Cardiac muscle cell (in vitro differentiated cells and primary cell): ENCODE results near the gene ARL15. TPM values are rescaled to one million over a fixed set of nuclear protein-coding genes. Genes with fewer than 3 reads are reported as not detected.

Source experiments
- DNase-seq, 2 donors: peaks; one replicate each; pipeline versions ENCODE4 v3.0.0 to v3.0.0-alpha.2; 2010 to 2017; ENCODE audit warnings: low read depth in 1 of 2, low spot score in 1 of 2
- H3K27ac ChIP-seq: fragments of 200-600 bp; sonication (generic); 2 replicates; pipeline ENCODE4 v1.5.1; 2016
- H3K27me3 ChIP-seq: fragments of 200-600 bp; sonication (generic); 2 replicates; pipeline ENCODE4 v1.6.0; 2016; ENCODE audit warnings: control low read depth
- H3K36me3 ChIP-seq: fragments of 200-600 bp; sonication (generic); 2 replicates; pipeline ENCODE4 v1.5.1; 2016; ENCODE audit warnings: control low read depth
- H3K4me1 ChIP-seq: fragments of 200-600 bp; sonication (generic); 2 replicates; pipeline ENCODE4 v1.8.1; 2017; ENCODE audit warnings: low read depth, mild to moderate bottlenecking, mixed run types
- H3K4me3 ChIP-seq: fragments of 200-600 bp; sonication (generic); 2 replicates; pipeline ENCODE4 v1.5.1; 2016; ENCODE audit warnings: mild to moderate bottlenecking
- H3K9me3 ChIP-seq: fragments of 200-600 bp; sonication (generic); 2 replicates; pipeline ENCODE4 v1.5.1; 2017; ENCODE audit warnings: low read depth, mild to moderate bottlenecking, control low read depth
- polyA plus RNA-seq: library from polyadenylated mRNA; unstranded; fragments of >200 nt; fragmentation: Nextera tagmentation; extraction: Ambion mirVana; gene quantifications from 2 replicates; pipeline ENCODE4 v1.2.1, GENCODE V29; 2016
- total RNA-seq: library from RNA; depleted of rRNA; stranded (reverse); fragments of >200 nt; gene quantifications from 2 replicates; pipeline ENCODE4 v1.2.3, GENCODE V29; 2016
- TF ChIP-seq, protein P1 (sequence below): IDR thresholded peaks from 2 replicates; pipeline ENCODE4 v1.5.1; 2012; ENCODE audit warnings: low read depth, mild to moderate bottlenecking, low read length

ARL15 gene
- total and polyA plus RNA-seq, 2 experiments from 2014 or later = 23.2 to 27.4 TPM

DNA sequence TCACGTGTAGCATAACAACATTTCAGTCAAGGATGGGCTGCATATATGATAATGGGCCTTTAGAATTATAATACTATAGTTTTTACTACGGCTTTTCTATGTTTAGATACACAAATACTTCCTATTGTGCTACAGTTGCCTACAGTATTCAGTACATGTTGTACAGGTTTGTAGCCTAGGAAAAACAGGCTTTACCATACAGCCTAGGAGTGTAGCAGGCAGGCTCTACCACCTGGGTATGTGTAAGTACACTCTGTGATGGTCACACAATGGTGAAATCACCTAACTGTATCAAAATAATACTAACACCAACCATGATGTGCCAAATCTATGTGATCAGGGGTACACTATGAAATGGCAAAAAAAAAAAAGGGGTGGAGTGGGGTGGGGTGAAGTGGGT, 372.9 kb downstream of the ARL15 start:
- no peak overlapping the region for H3K27ac ChIP-seq
- peaks cover 6% of the 10 kb centered on the region for H3K4me1 ChIP-seq
- H3K27me3 ChIP-seq = no peaks in the 10 kb centered on the region
- TF ChIP-seq, protein P1, sequence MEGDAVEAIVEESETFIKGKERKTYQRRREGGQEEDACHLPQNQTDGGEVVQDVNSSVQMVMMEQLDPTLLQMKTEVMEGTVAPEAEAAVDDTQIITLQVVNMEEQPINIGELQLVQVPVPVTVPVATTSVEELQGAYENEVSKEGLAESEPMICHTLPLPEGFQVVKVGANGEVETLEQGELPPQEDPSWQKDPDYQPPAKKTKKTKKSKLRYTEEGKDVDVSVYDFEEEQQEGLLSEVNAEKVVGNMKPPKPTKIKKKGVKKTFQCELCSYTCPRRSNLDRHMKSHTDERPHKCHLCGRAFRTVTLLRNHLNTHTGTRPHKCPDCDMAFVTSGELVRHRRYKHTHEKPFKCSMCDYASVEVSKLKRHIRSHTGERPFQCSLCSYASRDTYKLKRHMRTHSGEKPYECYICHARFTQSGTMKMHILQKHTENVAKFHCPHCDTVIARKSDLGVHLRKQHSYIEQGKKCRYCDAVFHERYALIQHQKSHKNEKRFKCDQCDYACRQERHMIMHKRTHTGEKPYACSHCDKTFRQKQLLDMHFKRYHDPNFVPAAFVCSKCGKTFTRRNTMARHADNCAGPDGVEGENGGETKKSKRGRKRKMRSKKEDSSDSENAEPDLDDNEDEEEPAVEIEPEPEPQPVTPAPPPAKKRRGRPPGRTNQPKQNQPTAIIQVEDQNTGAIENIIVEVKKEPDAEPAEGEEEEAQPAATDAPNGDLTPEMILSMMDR = no peak
- no peak overlapping the region for H3K4me3 ChIP-seq
- no peaks in the 10 kb centered on the region for H3K36me3 ChIP-seq
- H3K9me3 ChIP-seq = no peaks in the 10 kb centered on the region
- DNase-seq = no peak

DNA sequence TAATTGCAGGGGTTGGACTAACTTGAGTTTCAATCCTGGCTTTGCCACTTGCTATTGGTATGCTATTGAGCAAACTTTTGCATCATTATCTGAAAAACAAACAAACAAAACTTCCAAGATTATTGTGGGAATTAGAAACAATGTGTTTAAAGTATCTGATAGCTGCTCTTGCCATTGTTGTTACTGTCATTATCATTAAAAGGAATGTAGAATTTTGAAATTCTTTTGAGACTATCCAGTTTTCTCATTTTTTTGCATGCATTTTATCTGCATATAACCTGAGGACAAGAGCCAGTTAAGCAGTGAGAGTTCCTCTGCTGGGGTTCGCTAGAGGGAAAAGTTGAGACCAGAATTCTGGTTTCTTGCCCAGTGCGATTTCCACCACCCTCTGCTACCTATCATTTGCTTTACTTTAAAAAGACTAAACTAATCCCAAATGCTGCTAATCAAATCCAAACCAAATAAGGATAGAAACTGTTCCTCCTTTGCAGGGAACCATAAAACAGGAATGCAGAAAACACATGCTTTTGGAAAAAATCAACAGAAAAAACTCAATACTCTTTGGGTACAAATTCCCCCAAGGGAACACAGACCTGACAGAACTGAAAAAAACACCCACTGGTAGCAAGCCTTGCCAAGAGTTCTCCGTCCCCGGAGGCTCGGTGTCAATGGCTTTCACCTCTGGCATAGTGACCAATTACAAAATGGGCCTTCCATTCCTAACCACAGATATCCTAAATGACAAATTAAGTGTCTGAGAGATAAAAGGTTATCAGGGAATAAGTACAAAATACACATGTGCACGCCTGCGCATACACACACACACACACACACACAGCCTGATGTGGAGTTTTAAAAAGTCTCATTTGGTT, 373.7 kb downstream of the ARL15 start:
- Histone ChIP-seq H3K9me3 (no peaks in the 10 kb centered on the region), H3K36me3 (no peaks in the 10 kb centered on the region), H3K27me3 (no peaks in the 10 kb centered on the region), H3K4me1 (peaks cover 6% of the 10 kb centered on the region), H3K4me3 (no peak overlapping the region), H3K27ac (no peak overlapping the region)
- DNase-seq = peak in 1 of 2 donors; percentile 59
- TF ChIP-seq, protein P1 = no peak

DNA sequence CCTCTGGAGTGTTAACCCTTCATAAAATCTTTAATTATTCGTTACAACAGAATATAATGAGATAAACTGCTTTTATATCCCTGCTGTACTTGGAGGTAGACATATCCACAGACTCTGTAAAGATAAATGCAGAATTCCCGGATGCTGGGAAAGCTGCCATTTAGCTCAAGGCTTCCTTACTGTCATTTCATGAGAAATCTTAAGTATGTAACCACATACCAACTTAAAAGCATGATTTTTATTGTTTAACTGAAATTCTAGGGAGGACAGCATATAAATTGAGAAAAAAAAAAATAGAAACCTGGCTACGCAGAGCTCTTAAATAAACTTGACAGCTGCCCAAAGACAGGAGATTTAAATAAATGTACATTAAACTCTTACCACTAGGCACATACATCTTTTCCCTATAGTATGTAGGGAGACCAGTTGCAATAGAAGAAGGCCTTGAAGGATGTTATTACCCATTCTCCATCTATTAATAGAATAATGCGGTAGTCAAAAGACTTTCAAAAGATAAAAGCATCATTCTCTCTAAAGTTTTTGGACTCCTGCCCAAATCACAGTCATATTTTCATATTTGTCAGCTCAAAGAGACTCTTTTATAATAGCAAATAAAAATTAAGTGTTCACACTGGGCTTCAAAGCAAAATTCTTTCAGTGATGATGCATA, 376.1 kb downstream of the ARL15 start:
- TF ChIP-seq, protein P1 = no peak
- H3K4me3 ChIP-seq = no peak overlapping the region
- H3K4me1 ChIP-seq = peaks cover 6% of the 10 kb centered on the region
- H3K36me3 ChIP-seq = no peaks in the 10 kb centered on the region
- DNase-seq = peak in 1 of 2 donors; percentile 60
- H3K27me3 ChIP-seq = no peaks in the 10 kb centered on the region
- H3K9me3 ChIP-seq = no peaks in the 10 kb centered on the region
- H3K27ac ChIP-seq = no peak overlapping the region

DNA sequence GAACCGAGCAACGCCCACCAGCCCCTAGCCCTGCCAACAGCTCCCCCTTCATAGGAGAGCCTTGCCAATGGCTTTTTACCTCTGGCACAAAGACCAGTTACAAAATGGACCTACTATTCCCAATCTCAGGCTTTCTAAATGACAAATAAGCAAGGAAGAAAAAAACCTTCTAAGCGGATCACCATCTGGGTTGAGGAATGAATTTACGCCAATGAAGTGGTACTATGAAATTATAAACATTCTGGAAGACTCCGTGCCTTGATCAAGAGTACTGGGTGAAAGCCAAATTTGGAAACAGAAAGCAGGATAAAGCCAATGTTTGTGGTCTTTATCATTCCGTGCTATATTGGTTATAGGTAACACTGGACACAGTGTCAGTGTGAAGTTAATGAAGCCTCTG, 378.0 kb downstream of the ARL15 start:
- DNase-seq = no peak
- H3K27ac ChIP-seq = no peak overlapping the region
- no peaks in the 10 kb centered on the region for H3K9me3 ChIP-seq
- H3K4me3 ChIP-seq = no peak overlapping the region
- TF ChIP-seq, protein P1 = no peak
- peaks cover 6% of the 10 kb centered on the region for H3K4me1 ChIP-seq
- H3K36me3 ChIP-seq = no peaks in the 10 kb centered on the region
- no peaks in the 10 kb centered on the region for H3K27me3 ChIP-seq

DNA sequence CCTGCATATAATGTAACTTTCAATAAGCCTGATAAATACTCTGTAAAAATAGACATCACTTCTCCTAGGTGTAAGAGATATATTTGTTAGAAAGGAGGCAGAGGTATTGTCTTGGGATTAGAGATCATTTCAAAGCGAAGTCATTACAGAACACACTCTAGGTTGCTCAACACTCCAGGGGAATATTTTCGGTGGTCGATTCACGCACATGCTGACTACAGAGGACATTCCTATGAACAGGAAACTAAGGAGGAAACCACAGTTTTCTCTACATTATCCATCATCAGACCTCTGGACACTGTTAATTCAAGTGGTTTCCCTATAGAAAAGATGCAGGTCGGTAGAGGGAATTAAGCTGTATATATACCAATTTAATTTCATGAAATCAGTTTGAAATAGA, 379.9 kb downstream of the ARL15 start:
- Histone ChIP-seq H3K27me3 (no peaks in the 10 kb centered on the region), H3K36me3 (no peaks in the 10 kb centered on the region), H3K27ac (no peak overlapping the region), H3K4me1 (no peaks in the 10 kb centered on the region), H3K9me3 (no peaks in the 10 kb centered on the region), H3K4me3 (no peak overlapping the region)
- DNase-seq = peak in 1 of 2 donors; percentile 69
- TF ChIP-seq, protein P1 = no peak
